WTC11 (cell line): ENCODE results near the gene ADGRB3. TPM values are rescaled to one million over a fixed set of nuclear protein-coding genes. Genes with fewer than 3 reads are reported as not detected.

Experiments used
- ATAC-seq: fragments of 200-7000 bp; cut with Tn5 transposase; 2 replicates; pipeline ENCODE4 v1.10.0; 2021; ENCODE audit warnings: mild to moderate bottlenecking, moderate library complexity
- CTCF ChIA-PET: fragments of 300-600 bp; sonication (Branson Sonifier 250); formaldehyde crosslinking; loops from one replicate; lab custom pipeline; 2021; ENCODE audit warnings: antibody characterized with exemption; lab: Charles Lee
- POLR2A ChIA-PET: fragments of 350-600 bp; sonication (Branson Sonifier 250); formaldehyde crosslinking; loops from one replicate; lab custom pipeline; 2021; ENCODE audit warnings: antibody characterized with exemption; lab: Charles Lee
- DNase-seq: peaks from one replicate; pipeline ENCODE4 v3.0.0; 2021; ENCODE audit warnings: low spot score
- H3K27ac Mint-ChIP-seq: 2 replicates; pipeline ENCODE4 v1.8.0; 2021; ENCODE audit warnings: mixed read lengths
- H3K27me3 Mint-ChIP-seq: 2 replicates; pipeline ENCODE4 v1.8.0; 2021; ENCODE audit warnings: low read depth, mild to moderate bottlenecking, moderate library complexity, mixed read lengths
- H3K36me3 Mint-ChIP-seq: 2 replicates; pipeline ENCODE4 v1.8.0; 2021; ENCODE audit warnings: mixed read lengths
- H3K4me1 Mint-ChIP-seq: 2 replicates; pipeline ENCODE4 v1.8.0; 2022; ENCODE audit warnings: mixed read lengths
- H3K4me3 Mint-ChIP-seq: 2 replicates; pipeline ENCODE4 v1.8.0; 2021; ENCODE audit warnings: mild to moderate bottlenecking, moderate library complexity, mixed read lengths
- H3K9me3 Mint-ChIP-seq: 2 replicates; pipeline ENCODE4 v1.8.0; 2021; ENCODE audit warnings: mixed read lengths
- CREB1 ChIP-seq: sonication (generic); formaldehyde crosslinking; IDR thresholded peaks from 2 replicates; pipeline ENCODE4 v1.8.0; 2023; ENCODE audit warnings: mild to moderate bottlenecking, missing genetic modification reagents
- EMX1 ChIP-seq: fragments of 250-450 bp; sonication (Bioruptor Pico); IDR thresholded peaks from 2 replicates; pipeline ENCODE4 v1.8.0; 2021; ENCODE audit warnings: mild to moderate bottlenecking
- ETV6 ChIP-seq: sonication (generic); formaldehyde crosslinking; IDR thresholded peaks from 2 replicates; pipeline ENCODE4 v1.8.1; 2022; ENCODE audit warnings: mild to moderate bottlenecking, missing genetic modification reagents
- FOXJ3 ChIP-seq: sonication (generic); formaldehyde crosslinking; IDR thresholded peaks from 2 replicates; pipeline ENCODE4 v1.9.0; 2021; ENCODE audit warnings: missing genetic modification reagents, mild to moderate bottlenecking, borderline replicate concordance
- FOXP1 ChIP-seq: sonication (generic); formaldehyde crosslinking; IDR thresholded peaks from 2 replicates; pipeline ENCODE4 v1.8.0; 2022; ENCODE audit warnings: missing genetic modification reagents, mild to moderate bottlenecking, moderate library complexity, borderline replicate concordance
- GRHL2 ChIP-seq: fragments of 250-450 bp; sonication (Bioruptor Pico); IDR thresholded peaks from 2 replicates; pipeline ENCODE4 v1.8.0; 2022; ENCODE audit warnings: mild to moderate bottlenecking, moderate library complexity; ENCODE audit not compliant: insufficient replicate concordance, severe bottlenecking
- HMGA2 ChIP-seq: fragments of 250-450 bp; sonication (Bioruptor Pico); IDR thresholded peaks from 2 replicates; pipeline ENCODE4 v1.4.0; 2021; ENCODE audit warnings: mild to moderate bottlenecking, moderate library complexity
- NFATC4 ChIP-seq: fragments of 250-450 bp; sonication (Bioruptor Pico); IDR thresholded peaks from 2 replicates; pipeline ENCODE4 v1.9.0; 2021; ENCODE audit warnings: mild to moderate bottlenecking
- NFYB ChIP-seq: sonication (generic); formaldehyde crosslinking; conservative IDR thresholded peaks from 2 replicates; pipeline ENCODE4 v1.8.0; 2022; ENCODE audit warnings: low read depth, missing genetic modification reagents
- OVOL2 ChIP-seq: fragments of 250-450 bp; sonication (Bioruptor Pico); IDR thresholded peaks from 2 replicates; pipeline ENCODE4 v1.9.0; 2021; ENCODE audit warnings: mild to moderate bottlenecking, borderline replicate concordance
- RORB ChIP-seq: fragments of 250-450 bp; sonication (Bioruptor Pico); IDR thresholded peaks from 2 replicates; pipeline ENCODE4 v1.9.0; 2021; ENCODE audit warnings: mild to moderate bottlenecking
- SMAD3 ChIP-seq: sonication (generic); formaldehyde crosslinking; IDR thresholded peaks from 2 replicates; pipeline ENCODE4 v1.8.0; 2022; ENCODE audit warnings: missing genetic modification reagents, mild to moderate bottlenecking, borderline replicate concordance
- SMAD4 ChIP-seq: sonication (generic); formaldehyde crosslinking; IDR thresholded peaks from 2 replicates; pipeline ENCODE4 v1.8.0; 2022; ENCODE audit warnings: mild to moderate bottlenecking, missing genetic modification reagents
- TEAD1 ChIP-seq: sonication (generic); formaldehyde crosslinking; IDR thresholded peaks from 2 replicates; pipeline ENCODE4 v1.8.0; 2022; ENCODE audit warnings: mild to moderate bottlenecking, missing genetic modification reagents
- ZNF138 ChIP-seq: sonication (generic); formaldehyde crosslinking; conservative IDR thresholded peaks from 2 replicates; pipeline ENCODE4 v1.8.1; 2022; ENCODE audit warnings: mild to moderate bottlenecking, moderate library complexity, missing genetic modification reagents
- ZNF219 ChIP-seq: sonication (generic); formaldehyde crosslinking; IDR thresholded peaks from 2 replicates; pipeline ENCODE4 v1.8.0; 2023; ENCODE audit warnings: missing genetic modification reagents, mild to moderate bottlenecking, borderline replicate concordance
- ZNF232 ChIP-seq: sonication (generic); formaldehyde crosslinking; IDR thresholded peaks from 2 replicates; pipeline ENCODE4 v1.8.0; 2022; ENCODE audit warnings: mild to moderate bottlenecking, missing genetic modification reagents
- ZNF423 ChIP-seq: fragments of 250-450 bp; sonication (Bioruptor Pico); IDR thresholded peaks from 2 replicates; pipeline ENCODE4 v2.1.2; 2022; ENCODE audit warnings: mild to moderate bottlenecking, moderate library complexity
- total RNA-seq: library from RNA; stranded (reverse); gene quantifications from 3 replicates; pipeline ENCODE4 v1.2.3, GENCODE V29; 2021
- TF ChIP-seq, protein P1 (sequence below): fragments of 250-450 bp; sonication (Bioruptor Pico); IDR thresholded peaks from 2 replicates; pipeline ENCODE4 v1.9.0; 2021; ENCODE audit warnings: mild to moderate bottlenecking
- TF ChIP-seq, protein P2 (sequence below): fragments of 250-450 bp; sonication (Bioruptor Pico); IDR thresholded peaks from 2 replicates; pipeline ENCODE4 v1.9.0; 2021; ENCODE audit warnings: mild to moderate bottlenecking
- TF ChIP-seq, protein P3 (sequence below): sonication (generic); formaldehyde crosslinking; IDR thresholded peaks from 2 replicates; pipeline ENCODE4 v1.8.1; 2022; ENCODE audit warnings: low read depth, mild to moderate bottlenecking, moderate library complexity, missing genetic modification reagents, borderline replicate concordance
- TF ChIP-seq, protein P4 (sequence below): sonication (generic); formaldehyde crosslinking; IDR thresholded peaks from 2 replicates; pipeline ENCODE4 v1.8.0; 2023; ENCODE audit warnings: missing genetic modification reagents
- TF ChIP-seq, protein P5 (sequence below): sonication (generic); formaldehyde crosslinking; IDR thresholded peaks from 2 replicates; pipeline ENCODE4 v1.8.1; 2022; ENCODE audit warnings: mild to moderate bottlenecking, missing genetic modification reagents, moderate library complexity, borderline replicate concordance
- TF ChIP-seq, protein P6 (sequence below): sonication (generic); formaldehyde crosslinking; IDR thresholded peaks from 2 replicates; pipeline ENCODE4 v1.8.0; 2022; ENCODE audit warnings: mild to moderate bottlenecking, missing genetic modification reagents
- TF ChIP-seq, protein P7 (sequence below): sonication (generic); formaldehyde crosslinking; IDR thresholded peaks from 2 replicates; pipeline ENCODE4 v1.8.1; 2023; ENCODE audit warnings: mild to moderate bottlenecking, missing genetic modification reagents, borderline replicate concordance

The ADGRB3 gene
- total RNA-seq, 1 experiment from 2014 or later: 1.9 TPM

DNA sequence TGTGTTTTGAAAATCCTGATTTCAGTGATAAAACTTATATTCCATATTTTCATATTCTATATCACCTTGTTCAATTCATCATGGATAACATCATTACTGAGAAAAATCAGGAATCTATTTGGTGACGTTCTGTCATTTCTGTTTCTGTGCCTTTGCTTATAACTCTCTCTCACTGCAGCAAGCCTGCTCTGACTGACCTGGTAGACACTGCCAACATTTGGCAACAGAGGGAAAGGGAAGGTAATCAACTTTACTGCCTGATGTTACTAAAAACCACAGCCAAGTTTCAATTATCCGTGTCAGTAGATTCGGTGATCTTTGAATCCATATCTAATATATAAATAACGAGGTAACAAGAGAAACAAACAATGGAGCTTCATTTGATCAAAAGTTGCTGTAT is 659.8 kb downstream of the ADGRB3 start:
- Mint-ChIP-seq H3K36me3 (no peaks in the 10 kb centered on the region), H3K27ac (no peak overlapping the region), H3K9me3 (no peaks in the 10 kb centered on the region), H3K4me3 (no peak overlapping the region), H3K4me1 (peaks cover 3% of the 10 kb centered on the region; the same call in 1 of the 2 replicates), H3K27me3 (no peaks in the 10 kb centered on the region)
- CTCF ChIA-PET: no interaction called here
- TF ChIP-seq, protein P1, sequence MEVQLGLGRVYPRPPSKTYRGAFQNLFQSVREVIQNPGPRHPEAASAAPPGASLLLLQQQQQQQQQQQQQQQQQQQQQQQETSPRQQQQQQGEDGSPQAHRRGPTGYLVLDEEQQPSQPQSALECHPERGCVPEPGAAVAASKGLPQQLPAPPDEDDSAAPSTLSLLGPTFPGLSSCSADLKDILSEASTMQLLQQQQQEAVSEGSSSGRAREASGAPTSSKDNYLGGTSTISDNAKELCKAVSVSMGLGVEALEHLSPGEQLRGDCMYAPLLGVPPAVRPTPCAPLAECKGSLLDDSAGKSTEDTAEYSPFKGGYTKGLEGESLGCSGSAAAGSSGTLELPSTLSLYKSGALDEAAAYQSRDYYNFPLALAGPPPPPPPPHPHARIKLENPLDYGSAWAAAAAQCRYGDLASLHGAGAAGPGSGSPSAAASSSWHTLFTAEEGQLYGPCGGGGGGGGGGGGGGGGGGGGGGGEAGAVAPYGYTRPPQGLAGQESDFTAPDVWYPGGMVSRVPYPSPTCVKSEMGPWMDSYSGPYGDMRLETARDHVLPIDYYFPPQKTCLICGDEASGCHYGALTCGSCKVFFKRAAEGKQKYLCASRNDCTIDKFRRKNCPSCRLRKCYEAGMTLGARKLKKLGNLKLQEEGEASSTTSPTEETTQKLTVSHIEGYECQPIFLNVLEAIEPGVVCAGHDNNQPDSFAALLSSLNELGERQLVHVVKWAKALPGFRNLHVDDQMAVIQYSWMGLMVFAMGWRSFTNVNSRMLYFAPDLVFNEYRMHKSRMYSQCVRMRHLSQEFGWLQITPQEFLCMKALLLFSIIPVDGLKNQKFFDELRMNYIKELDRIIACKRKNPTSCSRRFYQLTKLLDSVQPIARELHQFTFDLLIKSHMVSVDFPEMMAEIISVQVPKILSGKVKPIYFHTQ (CRISPR knock-in tag): no peak
- no peak for TF ChIP-seq NFATC4 (CRISPR knock-in tag)
- TF ChIP-seq, protein P2, sequence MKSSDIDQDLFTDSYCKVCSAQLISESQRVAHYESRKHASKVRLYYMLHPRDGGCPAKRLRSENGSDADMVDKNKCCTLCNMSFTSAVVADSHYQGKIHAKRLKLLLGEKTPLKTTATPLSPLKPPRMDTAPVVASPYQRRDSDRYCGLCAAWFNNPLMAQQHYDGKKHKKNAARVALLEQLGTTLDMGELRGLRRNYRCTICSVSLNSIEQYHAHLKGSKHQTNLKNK: no peak
- TF ChIP-seq, protein P3, sequence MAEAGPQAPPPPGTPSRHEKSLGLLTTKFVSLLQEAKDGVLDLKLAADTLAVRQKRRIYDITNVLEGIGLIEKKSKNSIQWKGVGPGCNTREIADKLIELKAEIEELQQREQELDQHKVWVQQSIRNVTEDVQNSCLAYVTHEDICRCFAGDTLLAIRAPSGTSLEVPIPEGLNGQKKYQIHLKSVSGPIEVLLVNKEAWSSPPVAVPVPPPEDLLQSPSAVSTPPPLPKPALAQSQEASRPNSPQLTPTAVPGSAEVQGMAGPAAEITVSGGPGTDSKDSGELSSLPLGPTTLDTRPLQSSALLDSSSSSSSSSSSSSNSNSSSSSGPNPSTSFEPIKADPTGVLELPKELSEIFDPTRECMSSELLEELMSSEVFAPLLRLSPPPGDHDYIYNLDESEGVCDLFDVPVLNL (CRISPR knock-in tag): no peak
- TF ChIP-seq HMGA2 (CRISPR knock-in tag): no peak
- TF ChIP-seq FOXP1: no peak
- TF ChIP-seq, protein P4, sequence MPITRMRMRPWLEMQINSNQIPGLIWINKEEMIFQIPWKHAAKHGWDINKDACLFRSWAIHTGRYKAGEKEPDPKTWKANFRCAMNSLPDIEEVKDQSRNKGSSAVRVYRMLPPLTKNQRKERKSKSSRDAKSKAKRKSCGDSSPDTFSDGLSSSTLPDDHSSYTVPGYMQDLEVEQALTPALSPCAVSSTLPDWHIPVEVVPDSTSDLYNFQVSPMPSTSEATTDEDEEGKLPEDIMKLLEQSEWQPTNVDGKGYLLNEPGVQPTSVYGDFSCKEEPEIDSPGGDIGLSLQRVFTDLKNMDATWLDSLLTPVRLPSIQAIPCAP: no peak
- no peak for TF ChIP-seq EMX1
- no peak for TF ChIP-seq ZNF138 (CRISPR knock-in tag)
- TF ChIP-seq SMAD4 (CRISPR knock-in tag): no peak
- TF ChIP-seq, protein P5, sequence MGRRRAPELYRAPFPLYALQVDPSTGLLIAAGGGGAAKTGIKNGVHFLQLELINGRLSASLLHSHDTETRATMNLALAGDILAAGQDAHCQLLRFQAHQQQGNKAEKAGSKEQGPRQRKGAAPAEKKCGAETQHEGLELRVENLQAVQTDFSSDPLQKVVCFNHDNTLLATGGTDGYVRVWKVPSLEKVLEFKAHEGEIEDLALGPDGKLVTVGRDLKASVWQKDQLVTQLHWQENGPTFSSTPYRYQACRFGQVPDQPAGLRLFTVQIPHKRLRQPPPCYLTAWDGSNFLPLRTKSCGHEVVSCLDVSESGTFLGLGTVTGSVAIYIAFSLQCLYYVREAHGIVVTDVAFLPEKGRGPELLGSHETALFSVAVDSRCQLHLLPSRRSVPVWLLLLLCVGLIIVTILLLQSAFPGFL: no peak
- no peak for TF ChIP-seq ZNF232 (CRISPR knock-in tag)
- no peak for TF ChIP-seq OVOL2 (CRISPR knock-in tag)
- no peak for TF ChIP-seq GRHL2 (CRISPR knock-in tag)
- no peak for TF ChIP-seq CREB1 (CRISPR knock-in tag)
- TF ChIP-seq, protein P6, sequence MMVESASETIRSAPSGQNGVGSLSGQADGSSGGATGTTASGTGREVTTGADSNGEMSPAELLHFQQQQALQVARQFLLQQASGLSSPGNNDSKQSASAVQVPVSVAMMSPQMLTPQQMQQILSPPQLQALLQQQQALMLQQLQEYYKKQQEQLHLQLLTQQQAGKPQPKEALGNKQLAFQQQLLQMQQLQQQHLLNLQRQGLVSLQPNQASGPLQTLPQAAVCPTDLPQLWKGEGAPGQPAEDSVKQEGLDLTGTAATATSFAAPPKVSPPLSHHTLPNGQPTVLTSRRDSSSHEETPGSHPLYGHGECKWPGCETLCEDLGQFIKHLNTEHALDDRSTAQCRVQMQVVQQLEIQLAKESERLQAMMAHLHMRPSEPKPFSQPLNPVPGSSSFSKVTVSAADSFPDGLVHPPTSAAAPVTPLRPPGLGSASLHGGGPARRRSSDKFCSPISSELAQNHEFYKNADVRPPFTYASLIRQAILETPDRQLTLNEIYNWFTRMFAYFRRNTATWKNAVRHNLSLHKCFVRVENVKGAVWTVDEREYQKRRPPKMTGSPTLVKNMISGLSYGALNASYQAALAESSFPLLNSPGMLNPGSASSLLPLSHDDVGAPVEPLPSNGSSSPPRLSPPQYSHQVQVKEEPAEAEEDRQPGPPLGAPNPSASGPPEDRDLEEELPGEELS (CRISPR knock-in tag): no peak
- TF ChIP-seq FOXJ3 (CRISPR knock-in tag): no peak
- no peak for TF ChIP-seq SMAD3 (CRISPR knock-in tag)
- no peak for ATAC-seq
- DNase-seq: no peak
- POLR2A ChIA-PET: no interaction called here

DNA sequence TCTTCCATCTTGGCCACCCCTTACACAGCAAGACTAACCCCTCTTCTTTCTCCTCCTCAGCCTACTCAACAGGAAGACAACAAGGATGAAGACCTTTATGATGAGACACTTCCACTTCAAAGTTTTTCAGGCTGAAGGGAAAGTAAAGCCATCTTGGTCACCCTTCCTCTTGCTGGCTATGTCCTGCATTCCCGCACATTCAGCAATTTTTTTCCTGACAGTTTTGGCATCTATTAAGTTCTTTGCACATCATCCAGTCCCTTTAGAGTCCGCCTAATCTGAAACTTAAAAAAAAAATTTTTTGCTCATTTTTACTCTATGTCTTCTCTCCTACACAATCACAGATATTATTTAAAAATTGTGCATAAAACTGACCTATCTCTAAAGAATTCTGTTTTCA is 668.3 kb downstream of the ADGRB3 start:
- peaks cover 5% of the 10 kb centered on the region for H3K9me3 Mint-ChIP-seq
- DNase-seq (no peak), ATAC-seq (no peak)
- no peaks in the 10 kb centered on the region; the same call in 1 of the 2 replicates for H3K36me3 Mint-ChIP-seq
- no peak overlapping the region for H3K27ac Mint-ChIP-seq
- H3K4me1 Mint-ChIP-seq: no peaks in the 10 kb centered on the region
- POLR2A ChIA-PET: no interaction called here
- no peaks in the 10 kb centered on the region for H3K27me3 Mint-ChIP-seq
- no peak overlapping the region for H3K4me3 Mint-ChIP-seq
- CTCF ChIA-PET: no interaction called here
- TF ChIP-seq ZNF423 (CRISPR knock-in tag) (no peak), ETV6 (CRISPR knock-in tag) (no peak), NFYB (CRISPR knock-in tag) (no peak), TEAD1 (CRISPR knock-in tag) (no peak), RORB (CRISPR knock-in tag) (no peak), EMX1 (no peak), ZNF219 (CRISPR knock-in tag) (no peak), HMGA2 (CRISPR knock-in tag) (no peak)
- TF ChIP-seq, protein P7, sequence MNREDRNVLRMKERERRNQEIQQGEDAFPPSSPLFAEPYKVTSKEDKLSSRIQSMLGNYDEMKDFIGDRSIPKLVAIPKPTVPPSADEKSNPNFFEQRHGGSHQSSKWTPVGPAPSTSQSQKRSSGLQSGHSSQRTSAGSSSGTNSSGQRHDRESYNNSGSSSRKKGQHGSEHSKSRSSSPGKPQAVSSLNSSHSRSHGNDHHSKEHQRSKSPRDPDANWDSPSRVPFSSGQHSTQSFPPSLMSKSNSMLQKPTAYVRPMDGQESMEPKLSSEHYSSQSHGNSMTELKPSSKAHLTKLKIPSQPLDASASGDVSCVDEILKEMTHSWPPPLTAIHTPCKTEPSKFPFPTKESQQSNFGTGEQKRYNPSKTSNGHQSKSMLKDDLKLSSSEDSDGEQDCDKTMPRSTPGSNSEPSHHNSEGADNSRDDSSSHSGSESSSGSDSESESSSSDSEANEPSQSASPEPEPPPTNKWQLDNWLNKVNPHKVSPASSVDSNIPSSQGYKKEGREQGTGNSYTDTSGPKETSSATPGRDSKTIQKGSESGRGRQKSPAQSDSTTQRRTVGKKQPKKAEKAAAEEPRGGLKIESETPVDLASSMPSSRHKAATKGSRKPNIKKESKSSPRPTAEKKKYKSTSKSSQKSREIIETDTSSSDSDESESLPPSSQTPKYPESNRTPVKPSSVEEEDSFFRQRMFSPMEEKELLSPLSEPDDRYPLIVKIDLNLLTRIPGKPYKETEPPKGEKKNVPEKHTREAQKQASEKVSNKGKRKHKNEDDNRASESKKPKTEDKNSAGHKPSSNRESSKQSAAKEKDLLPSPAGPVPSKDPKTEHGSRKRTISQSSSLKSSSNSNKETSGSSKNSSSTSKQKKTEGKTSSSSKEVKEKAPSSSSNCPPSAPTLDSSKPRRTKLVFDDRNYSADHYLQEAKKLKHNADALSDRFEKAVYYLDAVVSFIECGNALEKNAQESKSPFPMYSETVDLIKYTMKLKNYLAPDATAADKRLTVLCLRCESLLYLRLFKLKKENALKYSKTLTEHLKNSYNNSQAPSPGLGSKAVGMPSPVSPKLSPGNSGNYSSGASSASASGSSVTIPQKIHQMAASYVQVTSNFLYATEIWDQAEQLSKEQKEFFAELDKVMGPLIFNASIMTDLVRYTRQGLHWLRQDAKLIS (CRISPR knock-in tag): no peak
